Mammary epithelial cell (primary cell): Measurements from ENCODE around the gene KAZN.

Experiments
- EZH2 ChIP-seq: IDR thresholded peaks from 2 replicates; pipeline ENCODE4 v1.6.1; 2012; ENCODE audit warnings: low read length, inconsistent platforms, borderline replicate concordance
- TF ChIP-seq, protein P1 (sequence below), 2 donors: IDR thresholded peaks in 1 of 2; conservative IDR thresholded peaks in 1 of 2; 2 replicates each; pipeline ENCODE4 v1.5.1; 2011 to 2012; ENCODE audit warnings: inconsistent platforms in 2 of 2, low read length in 2 of 2, mild to moderate bottlenecking in 2 of 2, control low read depth in 1 of 2, low read depth in 1 of 2; ENCODE audit not compliant: insufficient read depth in 1 of 2; ENCODE audit errors: extremely low read depth in 1 of 2

DNA sequence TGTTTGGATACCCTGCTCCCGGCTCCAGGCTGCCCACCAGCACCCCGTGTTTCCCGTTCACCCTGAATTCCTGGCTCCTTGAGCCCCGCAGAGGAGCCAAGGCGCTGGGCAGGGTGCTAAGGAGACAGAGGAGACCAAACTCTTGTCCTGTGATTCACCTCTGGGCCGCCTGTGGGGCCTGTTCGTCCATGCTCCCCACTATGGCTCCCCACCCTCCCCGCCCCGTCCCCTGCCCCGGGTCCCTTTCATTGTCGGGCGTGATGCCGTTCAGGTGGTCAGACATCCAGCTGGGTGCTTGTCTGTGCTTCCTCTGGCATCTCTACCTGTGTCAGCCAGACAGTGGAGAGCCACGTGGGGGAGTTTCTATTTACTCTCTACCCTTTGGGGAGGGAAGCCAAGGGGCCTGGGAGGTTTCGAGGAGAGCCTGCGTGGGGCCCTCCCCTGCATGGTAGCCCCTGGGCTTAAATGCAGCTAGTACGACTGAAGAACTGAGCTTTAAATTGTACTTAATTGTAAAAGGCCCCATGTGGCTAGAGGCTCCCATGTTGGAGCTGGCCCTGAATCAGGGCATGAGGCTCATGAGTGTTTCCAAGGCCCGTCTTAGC, 333.7 kb downstream of the KAZN start:
- TF ChIP-seq, protein P1, sequence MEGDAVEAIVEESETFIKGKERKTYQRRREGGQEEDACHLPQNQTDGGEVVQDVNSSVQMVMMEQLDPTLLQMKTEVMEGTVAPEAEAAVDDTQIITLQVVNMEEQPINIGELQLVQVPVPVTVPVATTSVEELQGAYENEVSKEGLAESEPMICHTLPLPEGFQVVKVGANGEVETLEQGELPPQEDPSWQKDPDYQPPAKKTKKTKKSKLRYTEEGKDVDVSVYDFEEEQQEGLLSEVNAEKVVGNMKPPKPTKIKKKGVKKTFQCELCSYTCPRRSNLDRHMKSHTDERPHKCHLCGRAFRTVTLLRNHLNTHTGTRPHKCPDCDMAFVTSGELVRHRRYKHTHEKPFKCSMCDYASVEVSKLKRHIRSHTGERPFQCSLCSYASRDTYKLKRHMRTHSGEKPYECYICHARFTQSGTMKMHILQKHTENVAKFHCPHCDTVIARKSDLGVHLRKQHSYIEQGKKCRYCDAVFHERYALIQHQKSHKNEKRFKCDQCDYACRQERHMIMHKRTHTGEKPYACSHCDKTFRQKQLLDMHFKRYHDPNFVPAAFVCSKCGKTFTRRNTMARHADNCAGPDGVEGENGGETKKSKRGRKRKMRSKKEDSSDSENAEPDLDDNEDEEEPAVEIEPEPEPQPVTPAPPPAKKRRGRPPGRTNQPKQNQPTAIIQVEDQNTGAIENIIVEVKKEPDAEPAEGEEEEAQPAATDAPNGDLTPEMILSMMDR (conservative IDR thresholded peaks at IDR 0.05 in 1 of 2, IDR thresholded peaks at IDR 0.05 in 1 of 2; ENCODE audit: extremely low read depth in 1 of 2, insufficient read depth in 1 of 2, low read depth in 1 of 2, low read length in 2 of 2): no peak
- TF ChIP-seq EZH2: no peak
